ENCODE results near the gene PLCB1.

The PLCB1 gene

DNA sequence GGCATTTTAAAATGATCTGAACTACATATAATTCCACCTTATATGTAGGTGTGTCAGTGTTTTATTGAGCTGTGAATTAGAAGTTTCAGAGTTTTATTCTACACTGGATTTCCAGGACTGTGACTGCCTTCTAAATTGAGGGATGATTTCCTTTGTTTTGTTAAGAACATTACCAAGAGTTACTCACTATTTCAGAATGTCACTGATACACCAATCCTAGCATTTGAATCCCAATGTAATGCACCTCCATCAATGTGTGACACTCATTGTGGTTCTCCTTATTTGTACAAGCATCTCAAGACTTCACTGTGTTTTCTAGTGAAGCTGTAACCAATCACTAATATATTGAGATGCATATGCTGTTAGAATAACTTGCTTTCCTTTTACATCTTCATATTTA is 86.8 kb downstream of the PLCB1 start:
- Histone ChIP-seq H4K20me1 (ENCODE audit: insufficient read depth) (no peaks in the 10 kb centered on the region), H3K4me2 (no peak overlapping the region), H2AFZ (ENCODE audit: low read depth) (no peak overlapping the region), H3K4me1 (ENCODE audit: low read depth, poor library complexity, severe bottlenecking) (peaks cover 17% of the 10 kb centered on the region), H3K36me3 (ENCODE audit: insufficient read depth) (no peaks in the 10 kb centered on the region), H3K79me2 (ENCODE audit: insufficient read depth, low read depth) (no peaks in the 10 kb centered on the region), H3K4me3 (IDR thresholded peaks at IDR 0.05; ENCODE audit: insufficient read depth, low read depth, low read length) (no peak overlapping the region), H3K27ac (no peak overlapping the region), H3K27me3 (ENCODE audit: insufficient read depth, low read depth) (no peaks in the 10 kb centered on the region), H3K9ac (no peak overlapping the region)
- TF ChIP-seq, protein P1, sequence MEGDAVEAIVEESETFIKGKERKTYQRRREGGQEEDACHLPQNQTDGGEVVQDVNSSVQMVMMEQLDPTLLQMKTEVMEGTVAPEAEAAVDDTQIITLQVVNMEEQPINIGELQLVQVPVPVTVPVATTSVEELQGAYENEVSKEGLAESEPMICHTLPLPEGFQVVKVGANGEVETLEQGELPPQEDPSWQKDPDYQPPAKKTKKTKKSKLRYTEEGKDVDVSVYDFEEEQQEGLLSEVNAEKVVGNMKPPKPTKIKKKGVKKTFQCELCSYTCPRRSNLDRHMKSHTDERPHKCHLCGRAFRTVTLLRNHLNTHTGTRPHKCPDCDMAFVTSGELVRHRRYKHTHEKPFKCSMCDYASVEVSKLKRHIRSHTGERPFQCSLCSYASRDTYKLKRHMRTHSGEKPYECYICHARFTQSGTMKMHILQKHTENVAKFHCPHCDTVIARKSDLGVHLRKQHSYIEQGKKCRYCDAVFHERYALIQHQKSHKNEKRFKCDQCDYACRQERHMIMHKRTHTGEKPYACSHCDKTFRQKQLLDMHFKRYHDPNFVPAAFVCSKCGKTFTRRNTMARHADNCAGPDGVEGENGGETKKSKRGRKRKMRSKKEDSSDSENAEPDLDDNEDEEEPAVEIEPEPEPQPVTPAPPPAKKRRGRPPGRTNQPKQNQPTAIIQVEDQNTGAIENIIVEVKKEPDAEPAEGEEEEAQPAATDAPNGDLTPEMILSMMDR (conservative IDR thresholded peaks at IDR 0.05; ENCODE audit: low read depth, low read length): no peak

DNA sequence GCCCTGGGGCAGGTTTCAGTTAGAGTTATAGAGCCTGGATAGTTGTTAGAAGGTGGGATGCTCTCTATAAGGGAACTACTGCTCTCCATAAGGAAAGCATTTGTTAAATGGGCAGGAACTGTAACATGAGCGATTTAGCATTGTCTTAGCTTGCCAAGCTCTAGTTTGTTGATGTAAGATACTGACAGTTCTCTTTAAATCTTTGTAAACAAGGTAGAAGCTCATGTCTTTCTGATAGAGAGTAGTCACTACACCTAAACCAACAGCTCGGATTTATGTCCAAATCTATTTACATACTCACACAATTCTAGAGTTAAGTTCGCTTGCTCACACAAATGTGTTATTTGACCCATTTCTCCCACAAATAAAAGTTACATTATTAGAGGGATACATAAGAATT is 87.3 kb downstream of the PLCB1 start:
- H3K27me3 ChIP-seq (ENCODE audit: insufficient read depth, low read depth): no peaks in the 10 kb centered on the region
- H3K4me1 ChIP-seq (ENCODE audit: low read depth, poor library complexity, severe bottlenecking): peaks cover 12% of the 10 kb centered on the region
- H4K20me1 ChIP-seq (ENCODE audit: insufficient read depth): no peaks in the 10 kb centered on the region
- no peak overlapping the region for H3K4me2 ChIP-seq
- no peak overlapping the region for H3K27ac ChIP-seq
- no peak overlapping the region for H3K9ac ChIP-seq
- H3K79me2 ChIP-seq (ENCODE audit: insufficient read depth, low read depth): no peaks in the 10 kb centered on the region
- TF ChIP-seq, protein P1 (conservative IDR thresholded peaks at IDR 0.05; ENCODE audit: low read depth, low read length): no peak
- no peaks in the 10 kb centered on the region for H3K36me3 ChIP-seq (ENCODE audit: insufficient read depth)
- H3K4me3 ChIP-seq (IDR thresholded peaks at IDR 0.05; ENCODE audit: insufficient read depth, low read depth, low read length): no peak overlapping the region
- H2AFZ ChIP-seq (ENCODE audit: low read depth): no peak overlapping the region

DNA sequence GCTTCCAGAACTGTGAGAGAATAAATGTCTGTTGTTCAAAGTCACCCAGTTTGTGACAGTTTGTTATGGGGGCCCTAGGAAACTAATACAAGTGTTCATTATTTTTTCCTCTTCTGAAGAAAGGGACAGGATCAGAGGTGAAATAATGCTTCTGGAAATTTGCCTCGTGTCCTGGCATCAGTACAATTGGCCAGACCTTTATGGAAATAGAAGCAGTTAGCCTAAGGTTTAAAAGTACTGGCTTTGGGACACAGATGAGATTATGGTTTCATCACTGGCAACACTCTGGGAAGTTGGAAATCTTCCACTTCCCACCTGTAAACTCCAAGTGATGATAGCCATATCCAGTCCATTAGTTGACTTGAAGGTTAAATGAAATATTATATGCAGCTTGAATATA is 88.7 kb downstream of the PLCB1 start:
- H3K4me3 ChIP-seq (IDR thresholded peaks at IDR 0.05; ENCODE audit: insufficient read depth, low read depth, low read length): no peak overlapping the region
- no peak overlapping the region for H3K27ac ChIP-seq
- no peaks in the 10 kb centered on the region for H3K27me3 ChIP-seq (ENCODE audit: insufficient read depth, low read depth)
- TF ChIP-seq, protein P1 (conservative IDR thresholded peaks at IDR 0.05; ENCODE audit: low read depth, low read length): no peak
- H3K4me2 ChIP-seq: no peak overlapping the region
- no peak overlapping the region for H2AFZ ChIP-seq (ENCODE audit: low read depth)
- no peaks in the 10 kb centered on the region for H3K79me2 ChIP-seq (ENCODE audit: insufficient read depth, low read depth)
- no peaks in the 10 kb centered on the region for H4K20me1 ChIP-seq (ENCODE audit: insufficient read depth)
- no peak overlapping the region for H3K9ac ChIP-seq
- no peaks in the 10 kb centered on the region for H3K36me3 ChIP-seq (ENCODE audit: insufficient read depth)
- H3K4me1 ChIP-seq (ENCODE audit: low read depth, poor library complexity, severe bottlenecking): no peaks in the 10 kb centered on the region

DNA sequence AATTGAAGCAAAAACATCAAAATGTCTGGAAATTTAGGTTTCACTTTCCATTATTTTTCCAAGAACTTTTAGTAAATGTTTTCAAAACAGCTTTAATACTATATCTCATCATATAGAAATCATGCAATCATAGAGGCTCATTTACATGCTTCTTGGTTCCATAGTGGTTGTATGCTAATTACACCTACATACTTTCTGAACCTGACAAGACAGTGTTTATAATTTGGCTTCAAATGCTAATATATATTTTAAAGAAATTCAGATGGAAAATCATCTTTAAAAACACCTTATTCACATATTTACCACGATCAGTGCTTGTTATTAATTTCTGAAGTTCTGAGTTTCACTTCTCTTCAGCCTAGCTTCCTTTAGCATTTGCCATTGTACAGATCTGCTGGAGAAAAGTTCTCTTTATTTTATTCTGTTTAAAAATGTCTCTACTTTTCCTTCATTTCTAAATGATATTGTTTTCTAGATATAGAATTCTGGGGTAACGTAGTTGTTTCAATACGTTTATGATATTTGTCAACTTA is 89.9 kb downstream of the PLCB1 start:
- Histone ChIP-seq H3K9ac (no peak overlapping the region), H3K36me3 (ENCODE audit: insufficient read depth) (no peaks in the 10 kb centered on the region), H3K79me2 (ENCODE audit: insufficient read depth, low read depth) (no peaks in the 10 kb centered on the region), H3K4me3 (IDR thresholded peaks at IDR 0.05; ENCODE audit: insufficient read depth, low read depth, low read length) (no peak overlapping the region), H3K27me3 (ENCODE audit: insufficient read depth, low read depth) (no peaks in the 10 kb centered on the region), H4K20me1 (ENCODE audit: insufficient read depth) (no peaks in the 10 kb centered on the region), H3K27ac (no peak overlapping the region), H3K4me1 (ENCODE audit: low read depth, poor library complexity, severe bottlenecking) (no peaks in the 10 kb centered on the region), H2AFZ (ENCODE audit: low read depth) (no peak overlapping the region), H3K4me2 (no peak overlapping the region)
- TF ChIP-seq, protein P1 (conservative IDR thresholded peaks at IDR 0.05; ENCODE audit: low read depth, low read length): no peak

Data from KMS-11 (cell line).